NCI-H69 (cell line): ENCODE measurements around the gene ARHGAP9.
"Not testable (repeated sequence)": the region's sequence is repeated elsewhere in the genome, so short reads cannot be mapped to it uniquely, and the experiment has no call there.

Experiments used
- DNase-seq: peaks from one replicate; lab custom pipeline; 2025; lab: John Stamatoyannopoulos, UW

Gene ARHGAP9

GRCh38 chr12:57517187-57517586 is 37.5 kb upstream of the ARHGAP9 start:
- peak; percentile 24 for DNase-seq

GRCh38 chr12:57516617-57517153 is 37.0 kb upstream of the ARHGAP9 start:
- no peak for DNase-seq

- DNase-seq: no peak
Measured at GRCh38 chr12:57515934-57516541, 36.4 kb upstream of the ARHGAP9 start.

GRCh38 chr12:57515408-57515933 is 35.8 kb upstream of the ARHGAP9 start:
- no peak for DNase-seq

- peak; percentile 85 for DNase-seq
Measured at GRCh38 chr12:57514720-57515407, 35.2 kb upstream of the ARHGAP9 start.

- not testable (repeated sequence) for DNase-seq
Measured at GRCh38 chr12:57514246-57514645, 34.6 kb upstream of the ARHGAP9 start.

GRCh38 chr12:57513677-57514076 is 34.0 kb upstream of the ARHGAP9 start:
- not testable (repeated sequence) for DNase-seq

- DNase-seq: no peak
Measured at GRCh38 chr12:57513266-57513665, 33.6 kb upstream of the ARHGAP9 start.

- DNase-seq: no peak
Measured at GRCh38 chr12:57512665-57513064, 33.0 kb upstream of the ARHGAP9 start.

- DNase-seq: no peak
Measured at GRCh38 chr12:57511588-57512325, 32.1 kb upstream of the ARHGAP9 start.

- DNase-seq: no peak
Measured at GRCh38 chr12:57511161-57511560, 31.5 kb upstream of the ARHGAP9 start.

- not testable (repeated sequence) for DNase-seq
Measured at GRCh38 chr12:57507796-57508195, 28.1 kb upstream of the ARHGAP9 start.

GRCh38 chr12:57506541-57506940 is 26.9 kb upstream of the ARHGAP9 start:
- DNase-seq: not testable (repeated sequence)

GRCh38 chr12:57502311-57502969 is 22.8 kb upstream of the ARHGAP9 start:
- DNase-seq: not testable (repeated sequence)

- no peak for DNase-seq
Measured at GRCh38 chr12:57500213-57500612, 20.5 kb upstream of the ARHGAP9 start.

GRCh38 chr12:57498571-57498970 is 18.9 kb upstream of the ARHGAP9 start:
- no peak for DNase-seq

- no peak for DNase-seq
Measured at GRCh38 chr12:57498132-57498502, 18.5 kb upstream of the ARHGAP9 start.

GRCh38 chr12:57497223-57498131 is 17.8 kb upstream of the ARHGAP9 start:
- no peak for DNase-seq

GRCh38 chr12:57496822-57497221 is 17.2 kb upstream of the ARHGAP9 start:
- no peak for DNase-seq

GRCh38 chr12:57495051-57495701 is 15.5 kb upstream of the ARHGAP9 start:
- not testable (repeated sequence) for DNase-seq
